AG09309 (cell line): ENCODE measurements around the gene HCN2.

Experiments used
- DNase-seq: peaks from one replicate; pipeline ENCODE4 v3.0.0-alpha.2; 2010; ENCODE audit warnings: low read depth
- H3K4me3 ChIP-seq: 2 replicates; pipeline ENCODE4 v1.5.1; 2011; ENCODE audit warnings: mild to moderate bottlenecking, low read depth, low read length, moderate library complexity; ENCODE audit not compliant: control insufficient read depth
- TF ChIP-seq, protein P1 (sequence below): IDR thresholded peaks from 2 replicates; pipeline ENCODE4 v1.5.1; 2011; ENCODE audit warnings: mild to moderate bottlenecking, low read depth, low read length, inconsistent platforms; ENCODE audit not compliant: insufficient read depth, control insufficient read depth; ENCODE audit errors: missing control alignments

The HCN2 gene

GRCh38 chr19:655691-656090 is 66.0 kb downstream of the HCN2 start:
- TF ChIP-seq, protein P1, sequence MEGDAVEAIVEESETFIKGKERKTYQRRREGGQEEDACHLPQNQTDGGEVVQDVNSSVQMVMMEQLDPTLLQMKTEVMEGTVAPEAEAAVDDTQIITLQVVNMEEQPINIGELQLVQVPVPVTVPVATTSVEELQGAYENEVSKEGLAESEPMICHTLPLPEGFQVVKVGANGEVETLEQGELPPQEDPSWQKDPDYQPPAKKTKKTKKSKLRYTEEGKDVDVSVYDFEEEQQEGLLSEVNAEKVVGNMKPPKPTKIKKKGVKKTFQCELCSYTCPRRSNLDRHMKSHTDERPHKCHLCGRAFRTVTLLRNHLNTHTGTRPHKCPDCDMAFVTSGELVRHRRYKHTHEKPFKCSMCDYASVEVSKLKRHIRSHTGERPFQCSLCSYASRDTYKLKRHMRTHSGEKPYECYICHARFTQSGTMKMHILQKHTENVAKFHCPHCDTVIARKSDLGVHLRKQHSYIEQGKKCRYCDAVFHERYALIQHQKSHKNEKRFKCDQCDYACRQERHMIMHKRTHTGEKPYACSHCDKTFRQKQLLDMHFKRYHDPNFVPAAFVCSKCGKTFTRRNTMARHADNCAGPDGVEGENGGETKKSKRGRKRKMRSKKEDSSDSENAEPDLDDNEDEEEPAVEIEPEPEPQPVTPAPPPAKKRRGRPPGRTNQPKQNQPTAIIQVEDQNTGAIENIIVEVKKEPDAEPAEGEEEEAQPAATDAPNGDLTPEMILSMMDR = no peak
- DNase-seq = no peak
- H3K4me3 ChIP-seq = no peak overlapping the region

DNA sequence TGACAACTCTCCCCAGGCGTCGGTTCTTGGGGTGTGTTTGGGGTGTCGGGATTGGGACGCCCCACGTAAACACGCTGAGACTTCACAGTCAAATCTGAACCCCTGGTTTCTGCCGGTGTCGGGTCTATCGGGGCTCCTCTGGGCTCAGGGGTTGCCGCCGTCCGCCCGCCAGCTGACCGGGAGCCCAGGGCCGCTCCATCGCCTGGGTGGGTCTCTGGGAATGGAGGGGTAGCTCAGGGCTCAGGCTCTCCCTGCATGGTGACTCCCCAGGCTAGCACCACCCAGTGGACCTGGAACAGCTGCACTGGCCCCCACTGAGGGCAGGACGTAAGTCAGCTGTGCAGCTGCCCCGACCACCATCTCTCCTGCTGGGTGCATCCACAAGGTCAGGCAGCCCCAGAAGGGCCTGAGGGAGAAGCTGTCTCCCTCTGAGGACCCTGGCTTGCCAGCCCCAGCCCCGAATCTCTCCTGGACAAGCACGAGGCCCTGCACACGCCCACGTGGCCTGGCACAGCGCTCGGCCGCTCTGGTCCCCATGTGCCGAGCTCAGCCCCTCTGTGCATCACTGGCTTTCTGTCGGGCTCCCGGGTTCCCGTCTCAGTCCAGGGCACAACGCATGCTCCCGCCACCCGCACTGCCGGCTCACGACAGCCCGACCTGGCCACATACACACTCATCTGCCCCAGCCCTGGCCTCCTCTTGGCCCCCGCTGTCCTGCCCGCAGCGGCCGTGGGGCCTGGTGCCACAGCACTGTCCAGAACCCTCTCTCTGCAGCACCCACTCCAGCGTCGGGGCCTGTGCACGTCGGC is 67.3 kb downstream of the HCN2 start:
- TF ChIP-seq, protein P1 = no peak
- no peak for DNase-seq
- H3K4me3 ChIP-seq = no peak overlapping the region

DNA sequence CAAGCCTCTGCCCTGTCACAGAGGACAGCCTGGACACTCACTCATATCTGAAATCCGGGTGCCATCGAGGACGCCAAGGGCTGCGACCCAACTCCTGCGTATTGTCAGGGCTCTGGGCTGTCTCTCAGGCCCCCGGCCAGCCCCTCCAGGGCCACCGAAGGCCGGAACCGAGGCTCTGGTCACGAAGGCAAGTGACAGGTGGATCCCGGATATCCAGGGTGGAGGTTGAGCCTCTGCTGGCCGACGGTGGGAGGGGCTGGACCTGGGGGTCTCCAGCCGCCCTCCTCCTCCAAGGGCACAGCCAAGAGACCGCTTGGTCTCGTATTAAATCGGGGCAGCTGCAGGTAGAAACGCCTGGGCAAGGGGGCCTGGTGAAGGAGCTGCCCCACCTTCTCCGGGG is 67.9 kb downstream of the HCN2 start:
- no peak for DNase-seq

GRCh38 chr19:658059-658839 is 68.6 kb downstream of the HCN2 start:
- no peak for DNase-seq
- TF ChIP-seq, protein P1 = no peak
- no peak overlapping the region for H3K4me3 ChIP-seq

More for the DNA sequence above, 67.9 kb downstream of the HCN2 start:
- H3K4me3 ChIP-seq = no peak overlapping the region
- TF ChIP-seq, protein P1 = no peak

DNA sequence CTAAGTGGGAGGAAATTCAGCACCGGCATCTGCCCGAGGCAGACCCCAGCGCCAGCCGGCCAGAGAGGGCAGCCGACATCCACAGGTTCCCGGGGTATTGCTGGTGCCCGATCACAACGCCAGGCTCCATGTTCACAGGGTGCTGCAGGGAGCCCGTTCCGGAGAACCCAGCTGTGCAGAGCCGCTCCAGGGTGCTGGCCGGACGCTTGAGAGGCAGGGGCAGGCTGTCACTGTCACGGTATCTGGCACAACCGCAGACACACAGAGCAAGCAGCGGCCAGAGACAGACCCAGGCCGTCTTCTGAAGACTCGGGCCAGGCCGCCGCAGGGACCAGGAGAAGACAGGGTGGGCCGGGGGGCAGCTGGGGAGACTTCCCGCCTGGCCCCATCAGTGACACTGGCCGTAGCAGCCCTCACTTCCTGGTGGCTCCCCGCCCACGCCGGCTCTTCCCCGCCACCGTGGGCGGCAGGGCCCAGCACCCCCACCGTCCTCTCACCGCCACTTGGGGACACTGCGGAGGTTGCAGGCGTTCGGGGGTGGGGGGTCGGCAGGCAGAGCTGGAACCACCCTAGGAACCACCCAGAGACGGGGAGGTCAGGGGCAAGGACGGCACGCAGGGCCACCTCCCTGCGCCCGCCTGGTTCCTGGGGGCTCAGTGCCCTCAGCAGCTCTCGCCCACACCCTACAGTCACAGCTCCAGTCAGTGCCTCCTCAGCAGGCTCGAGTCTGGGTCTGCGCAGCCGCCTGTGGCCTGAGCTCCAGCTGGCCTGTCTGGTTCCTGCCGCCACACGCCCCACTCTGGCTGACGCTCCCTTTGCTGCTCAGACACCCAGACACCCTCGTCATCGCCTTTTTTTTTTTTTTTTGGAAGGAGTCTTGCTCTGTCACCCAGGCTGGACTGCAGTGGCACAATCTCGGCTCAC is 69.5 kb downstream of the HCN2 start:
- H3K4me3 ChIP-seq = no peak overlapping the region

More for the DNA sequence above, 69.5 kb downstream of the HCN2 start:
- TF ChIP-seq, protein P1 = no peak
- no peak for DNase-seq
